NCI-H187 (cell line): ENCODE measurements around the gene EFNA1.

Source experiments
- DNase-seq, 2 experiments: peaks; one replicate each; lab custom pipeline; 2025; lab: John Stamatoyannopoulos, UW

The EFNA1 gene

DNA sequence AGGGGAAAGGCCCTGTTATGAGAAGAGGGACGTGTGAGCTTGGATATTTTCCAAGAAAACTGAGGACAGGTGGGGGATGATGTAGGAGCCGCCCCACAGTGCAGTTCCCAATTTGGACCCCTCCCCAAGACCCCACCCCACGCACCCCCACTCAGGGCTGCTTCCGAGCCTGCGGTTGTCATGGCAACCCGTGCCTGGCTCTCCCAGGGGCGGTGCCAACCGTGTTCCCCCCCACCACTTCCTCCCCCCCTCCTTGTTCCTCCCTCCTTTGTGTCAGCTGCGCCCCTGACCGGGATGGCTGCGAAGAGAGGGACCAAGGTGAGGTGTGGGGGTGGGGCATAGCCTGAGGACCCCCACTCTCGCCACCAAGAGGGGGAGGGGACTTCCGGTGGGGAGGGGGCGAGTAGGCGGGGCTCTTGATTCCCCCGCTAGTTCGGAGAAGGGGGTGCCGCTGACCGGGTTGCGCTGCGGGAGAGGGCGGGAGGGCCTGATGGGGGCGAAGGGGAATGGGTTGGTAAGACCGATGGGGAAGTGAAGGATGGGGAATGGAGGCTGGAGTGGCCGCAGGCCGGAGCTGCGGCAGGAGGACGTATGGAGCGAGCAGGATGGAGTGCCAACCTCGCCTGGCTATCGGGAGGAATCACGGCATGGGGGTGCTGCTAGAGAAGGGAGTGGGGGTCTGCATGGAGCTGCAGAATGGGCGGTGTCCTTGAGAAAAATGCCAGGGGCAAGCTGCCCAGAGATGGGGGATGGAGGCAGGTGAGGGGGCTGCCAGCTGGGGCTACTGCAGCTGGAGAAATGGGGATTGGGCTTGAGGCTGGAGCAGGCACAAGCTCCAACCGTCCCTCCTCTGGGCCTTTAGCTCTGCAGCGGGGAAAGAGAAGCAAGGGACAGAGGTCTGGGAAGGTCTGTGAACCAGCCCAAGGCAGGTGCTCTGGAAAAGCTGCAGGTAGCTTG lies 46.9 kb downstream of the EFNA1 start:
- peak in 1 of 2 experiments; percentile 71 for DNase-seq

DNA sequence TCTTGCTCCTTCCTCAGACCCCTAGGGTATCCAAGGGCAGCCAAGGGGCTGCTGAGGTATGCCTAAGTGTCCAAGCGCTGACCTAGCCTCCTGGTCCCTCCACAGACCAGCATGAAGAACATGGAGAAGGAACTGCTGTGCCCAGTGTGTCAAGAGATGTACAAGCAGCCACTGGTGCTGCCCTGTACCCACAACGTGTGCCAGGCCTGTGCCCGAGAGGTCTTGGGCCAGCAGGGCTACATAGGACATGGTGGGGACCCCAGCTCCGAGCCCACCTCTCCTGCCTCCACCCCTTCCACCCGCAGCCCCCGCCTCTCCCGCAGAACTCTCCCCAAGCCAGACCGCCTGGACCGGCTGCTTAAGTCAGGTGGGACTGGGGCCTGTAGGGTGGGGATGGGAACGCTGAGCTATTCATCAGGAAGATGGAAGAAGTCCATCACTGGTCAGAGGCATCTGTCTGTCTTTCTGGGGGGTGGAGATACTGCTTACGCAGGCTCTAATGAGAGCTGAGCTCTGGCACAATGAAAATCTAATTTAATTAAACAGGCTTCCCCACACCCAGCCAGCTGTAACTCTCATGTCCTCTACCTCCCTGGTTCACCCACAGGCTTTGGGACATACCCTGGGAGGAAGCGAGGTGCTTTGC lies 47.7 kb downstream of the EFNA1 start:
- DNase-seq: no peak

DNA sequence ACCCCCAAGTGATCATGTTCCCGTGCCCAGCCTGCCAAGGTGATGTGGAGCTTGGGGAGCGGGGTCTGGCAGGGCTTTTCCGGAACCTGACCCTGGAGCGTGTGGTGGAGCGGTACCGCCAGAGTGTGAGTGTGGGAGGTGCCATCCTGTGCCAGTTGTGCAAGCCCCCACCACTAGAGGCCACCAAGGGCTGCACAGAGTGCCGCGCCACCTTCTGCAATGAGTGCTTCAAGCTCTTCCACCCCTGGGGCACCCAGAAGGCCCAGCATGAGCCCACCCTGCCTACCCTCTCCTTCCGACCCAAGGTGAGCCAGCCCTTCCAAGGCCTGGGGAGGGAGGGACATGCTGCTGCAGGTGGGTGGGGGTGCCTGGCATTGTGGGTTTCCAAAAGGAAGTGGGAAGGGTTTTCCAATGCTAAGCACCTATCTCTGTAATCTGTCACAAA lies 48.3 kb downstream of the EFNA1 start:
- DNase-seq: no peak

DNA sequence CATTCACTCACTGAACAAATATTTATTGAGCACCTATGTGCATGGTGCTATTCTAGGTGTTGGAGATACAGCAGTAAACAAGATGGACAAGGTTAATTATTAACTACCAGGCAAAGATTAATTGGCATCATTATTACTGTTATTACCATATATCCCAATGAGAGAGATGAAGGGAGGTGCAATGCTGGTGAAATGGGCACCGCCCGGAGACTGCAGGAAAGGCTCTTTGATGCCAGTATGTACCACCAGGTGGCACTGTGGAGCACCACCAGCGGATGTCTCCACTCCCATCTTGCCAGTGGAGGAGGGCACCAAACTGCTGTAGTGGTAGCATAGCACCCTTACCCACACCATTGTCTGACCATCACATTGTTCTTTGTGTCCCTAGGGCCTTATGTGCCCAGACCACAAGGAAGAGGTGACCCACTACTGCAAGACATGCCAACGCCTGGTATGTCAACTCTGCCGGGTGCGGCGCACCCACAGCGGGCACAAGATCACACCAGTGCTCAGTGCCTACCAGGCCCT lies 48.9 kb downstream of the EFNA1 start:
- peak; percentile 81 to 83 for DNase-seq

DNA sequence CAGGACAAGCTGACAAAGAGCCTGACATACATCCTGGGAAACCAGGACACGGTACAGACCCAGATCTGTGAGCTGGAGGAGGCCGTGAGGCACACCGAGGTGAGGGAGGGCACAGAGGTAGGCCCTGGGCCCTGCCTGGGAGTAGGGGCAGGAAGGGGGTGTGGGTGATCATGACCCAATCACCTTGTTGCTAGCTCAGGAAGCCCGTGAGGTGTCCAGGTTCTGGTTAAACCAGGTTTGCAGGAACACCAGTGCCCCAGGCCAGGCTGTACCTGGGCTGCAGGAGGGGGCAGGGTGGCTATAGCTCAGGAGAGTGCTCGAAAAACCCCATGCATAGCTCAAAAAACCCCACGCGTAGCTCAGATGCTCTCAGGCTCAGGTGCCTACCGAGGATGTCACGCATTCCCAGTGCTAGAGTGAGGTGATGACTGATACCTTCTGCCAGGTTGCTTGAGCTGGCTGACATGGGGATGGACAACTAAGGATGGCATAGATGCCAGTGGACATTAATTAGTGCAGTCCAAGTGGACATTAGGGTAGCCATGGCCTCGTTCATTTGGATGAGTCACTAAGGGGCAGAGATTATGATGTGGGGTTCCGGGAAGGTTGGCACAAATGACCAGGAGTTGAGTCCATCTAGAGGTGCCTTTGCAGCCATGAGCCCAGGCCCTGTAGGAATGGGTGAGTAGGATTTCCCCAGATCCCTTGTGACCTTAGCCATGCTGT lies 49.7 kb downstream of the EFNA1 start:
- no peak for DNase-seq

DNA sequence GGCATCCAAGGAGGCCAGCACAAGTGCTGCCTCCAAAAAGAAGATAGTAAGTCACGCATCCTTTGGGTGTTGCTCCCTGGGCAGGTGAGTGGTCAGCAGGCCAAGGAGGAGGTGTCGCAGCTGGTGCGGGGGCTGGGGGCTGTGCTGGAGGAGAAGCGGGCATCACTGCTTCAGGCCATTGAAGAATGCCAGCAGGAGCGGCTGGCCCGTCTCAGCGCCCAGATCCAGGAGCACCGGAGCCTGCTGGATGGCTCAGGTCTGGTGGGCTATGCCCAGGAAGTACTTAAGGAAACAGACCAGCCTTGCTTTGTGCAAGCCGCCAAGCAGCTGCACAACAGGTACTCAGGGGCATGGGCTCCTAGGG lies 50.2 kb downstream of the EFNA1 start:
- DNase-seq: no peak

DNA sequence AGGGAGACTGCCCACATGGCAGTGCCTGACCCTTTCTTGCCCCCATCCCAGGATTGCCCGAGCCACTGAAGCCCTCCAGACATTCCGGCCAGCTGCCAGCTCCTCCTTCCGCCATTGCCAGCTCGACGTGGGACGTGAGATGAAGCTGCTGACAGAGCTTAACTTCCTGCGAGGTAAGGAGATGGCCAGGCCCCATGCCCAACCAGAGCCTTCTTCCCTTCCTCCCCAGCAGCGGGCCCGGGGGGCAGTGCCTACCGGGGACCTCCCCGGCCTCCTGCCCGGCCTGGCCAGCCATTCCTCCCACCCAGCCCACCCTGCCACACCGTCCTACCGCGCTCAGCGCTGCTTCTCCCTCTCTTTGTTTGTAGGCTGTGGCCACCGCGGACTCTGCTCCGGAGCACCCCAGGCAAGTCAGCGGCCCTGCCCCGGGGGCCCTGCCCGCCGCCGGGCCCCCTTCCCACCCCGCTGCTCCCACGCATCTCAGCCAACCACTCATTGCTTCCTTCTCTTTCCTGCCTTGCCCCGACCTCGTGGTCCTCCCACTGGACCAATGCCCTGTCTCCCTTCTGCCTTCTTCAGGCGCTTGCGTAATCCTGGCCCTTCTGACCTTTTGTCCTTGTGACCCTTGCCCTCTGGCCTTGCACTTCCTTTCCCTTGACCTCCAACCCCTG lies 50.9 kb downstream of the EFNA1 start:
- DNase-seq: no peak

DNA sequence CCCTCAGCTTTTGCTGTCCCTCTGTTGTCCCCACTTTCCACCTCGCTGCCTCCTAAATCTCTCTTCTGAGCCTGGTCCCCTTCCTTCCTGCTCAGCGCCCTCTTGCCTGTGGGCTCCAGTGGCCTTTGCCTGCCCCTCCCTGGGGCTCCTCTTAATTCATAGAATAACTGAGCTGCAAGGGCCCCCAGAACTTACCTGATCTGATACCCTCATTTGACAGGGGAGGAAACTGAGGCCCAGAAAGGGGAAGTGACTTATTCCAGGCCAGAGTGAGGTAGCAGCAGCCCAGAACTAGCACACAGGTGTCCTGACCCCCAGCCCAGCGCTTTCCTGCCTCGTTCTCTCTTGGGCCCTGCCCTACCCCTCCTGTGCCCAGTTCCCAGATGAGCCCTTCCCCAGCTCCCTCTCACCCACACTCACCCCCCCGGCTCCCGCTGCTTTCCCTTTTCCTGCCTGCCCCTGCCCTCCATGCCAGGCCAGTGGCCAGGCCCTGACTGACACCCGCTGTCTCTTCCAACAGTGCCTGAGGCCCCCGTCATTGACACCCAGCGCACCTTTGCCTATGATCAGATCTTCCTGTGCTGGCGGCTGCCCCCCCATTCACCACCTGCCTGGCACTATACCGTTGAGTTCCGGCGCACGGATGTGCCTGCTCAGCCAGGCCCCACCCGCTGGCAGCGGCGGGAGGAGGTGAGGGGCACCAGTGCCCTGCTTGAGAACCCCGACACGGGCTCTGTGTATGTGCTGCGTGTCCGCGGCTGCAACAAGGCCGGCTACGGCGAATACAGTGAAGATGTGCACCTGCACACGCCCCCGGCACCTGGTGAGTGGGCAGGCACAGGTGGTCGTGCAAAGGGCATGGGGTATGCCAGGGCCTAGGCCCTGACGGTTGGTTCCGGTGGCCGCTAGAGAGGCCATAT lies 51.7 kb downstream of the EFNA1 start:
- no peak for DNase-seq

DNA sequence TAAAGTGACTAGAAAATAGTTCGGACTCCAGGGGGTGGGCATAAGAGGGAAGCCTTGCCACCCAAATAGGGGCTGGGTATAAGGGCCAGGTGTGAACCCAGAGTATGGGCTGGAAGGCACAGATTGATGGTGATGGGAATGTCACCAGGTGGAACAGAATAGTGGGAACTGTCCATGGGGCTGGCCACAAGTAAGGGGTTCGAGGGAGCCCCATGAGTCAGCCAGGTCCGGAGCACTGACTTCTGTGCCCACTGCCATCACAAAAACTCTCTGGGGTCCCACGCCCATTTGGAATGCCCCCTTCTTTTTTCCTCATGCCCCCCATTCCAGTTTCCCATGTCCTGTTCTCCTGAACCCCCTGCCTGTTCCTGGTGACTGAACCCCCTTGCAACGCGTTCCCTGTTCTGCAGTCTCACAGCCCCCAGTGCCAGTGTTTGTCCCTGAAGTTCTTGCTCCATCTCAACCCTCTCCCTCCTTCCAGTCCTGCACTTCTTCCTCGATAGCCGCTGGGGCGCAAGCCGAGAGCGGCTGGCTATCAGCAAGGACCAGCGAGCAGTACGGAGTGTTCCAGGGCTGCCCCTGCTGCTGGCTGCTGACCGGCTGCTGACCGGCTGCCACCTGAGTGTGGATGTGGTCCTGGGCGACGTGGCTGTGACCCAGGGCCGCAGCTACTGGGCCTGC lies 53.8 kb downstream of the EFNA1 start:
- DNase-seq: no peak

DNA sequence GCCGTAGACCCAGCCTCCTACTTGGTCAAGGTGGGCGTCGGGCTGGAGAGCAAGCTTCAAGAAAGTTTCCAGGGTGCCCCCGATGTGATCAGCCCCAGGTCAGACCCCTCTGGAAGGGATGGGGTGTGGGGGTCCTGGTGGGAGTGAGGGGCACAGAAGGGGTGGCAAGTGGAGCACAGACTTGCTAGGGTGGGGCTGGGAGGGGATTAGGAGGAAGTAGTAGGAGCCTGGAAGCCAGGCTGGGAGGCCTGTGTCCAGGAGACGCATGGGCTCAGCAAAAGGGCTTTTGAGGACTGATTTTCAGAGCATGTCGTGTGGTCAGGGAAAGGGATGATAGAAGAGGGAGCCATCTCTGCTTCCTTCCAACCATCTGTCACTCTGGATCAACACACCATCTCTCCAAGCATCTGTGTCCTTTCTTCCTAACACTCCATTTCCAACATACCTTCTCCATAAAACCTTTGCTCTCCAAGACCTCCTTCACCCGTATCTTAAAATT lies 54.4 kb downstream of the EFNA1 start:
- DNase-seq: no peak

DNA sequence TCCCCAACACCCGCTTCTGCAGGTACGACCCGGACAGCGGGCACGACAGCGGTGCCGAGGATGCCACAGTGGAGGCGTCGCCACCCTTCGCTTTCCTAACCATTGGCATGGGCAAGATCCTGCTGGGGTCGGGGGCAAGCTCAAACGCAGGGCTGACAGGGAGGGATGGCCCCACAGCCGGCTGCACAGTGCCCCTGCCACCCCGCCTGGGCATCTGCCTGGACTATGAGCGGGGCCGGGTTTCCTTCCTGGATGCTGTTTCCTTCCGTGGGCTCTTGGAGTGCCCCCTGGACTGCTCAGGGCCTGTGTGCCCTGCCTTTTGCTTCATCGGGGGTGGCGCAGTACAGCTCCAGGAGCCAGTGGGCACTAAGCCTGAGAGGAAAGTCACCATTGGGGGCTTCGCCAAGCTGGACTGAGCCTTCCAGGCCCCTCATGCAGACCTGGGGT lies 56.1 kb downstream of the EFNA1 start:
- no peak for DNase-seq

DNA sequence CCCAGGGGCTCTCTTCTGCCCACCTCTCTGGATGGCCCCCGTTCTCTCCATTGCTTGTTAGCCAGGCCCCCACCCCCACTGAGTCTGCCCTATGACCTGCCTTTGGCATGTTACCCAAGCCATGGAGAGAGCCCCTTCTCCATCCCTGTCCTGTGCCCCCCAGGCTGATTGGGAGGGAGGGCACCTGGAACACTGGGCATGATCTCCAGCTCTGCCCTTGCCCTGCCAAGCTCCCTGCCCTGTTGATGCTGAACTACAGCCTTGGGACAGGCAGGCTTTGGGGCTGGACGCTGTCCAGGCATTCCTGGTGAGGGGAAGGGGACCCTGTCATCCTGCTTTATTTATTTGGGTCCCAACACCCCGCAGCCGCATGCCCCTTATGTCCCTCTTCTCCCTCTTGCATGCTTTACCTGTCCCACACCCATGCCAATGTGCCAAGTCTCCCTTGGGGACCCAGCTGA lies 56.7 kb downstream of the EFNA1 start:
- no peak for DNase-seq
